ENCODE results near the gene PTPRB.

Gene PTPRB

DNA sequence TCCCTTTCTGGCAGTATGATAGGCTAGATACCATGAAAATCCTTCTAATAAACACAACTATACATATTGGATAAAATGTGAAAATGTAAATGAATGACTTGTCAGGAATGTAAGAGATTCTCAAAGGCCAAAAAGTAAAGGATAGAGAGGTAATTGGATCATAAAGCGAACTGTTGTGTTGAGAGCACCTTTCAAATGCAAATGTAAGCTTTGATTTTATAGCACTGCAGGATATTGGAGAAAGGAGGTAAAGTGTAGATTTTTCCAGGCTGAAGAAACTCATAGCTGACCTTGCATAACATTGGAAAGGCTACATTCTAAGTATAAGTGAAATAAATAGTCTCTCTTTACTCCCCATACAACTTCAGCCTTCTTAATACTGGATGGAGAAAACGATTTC lies 54.0 kb downstream of the PTPRB start:
- ChIA-PET POLR2A (no interaction called here), CTCF (interaction anchor here (0.6 kb wide), 1 partner anchor 685 kb away, joined by 3 read pairs; no protein-coding TSS in a partner anchor)
- TF ChIP-seq, protein P1, sequence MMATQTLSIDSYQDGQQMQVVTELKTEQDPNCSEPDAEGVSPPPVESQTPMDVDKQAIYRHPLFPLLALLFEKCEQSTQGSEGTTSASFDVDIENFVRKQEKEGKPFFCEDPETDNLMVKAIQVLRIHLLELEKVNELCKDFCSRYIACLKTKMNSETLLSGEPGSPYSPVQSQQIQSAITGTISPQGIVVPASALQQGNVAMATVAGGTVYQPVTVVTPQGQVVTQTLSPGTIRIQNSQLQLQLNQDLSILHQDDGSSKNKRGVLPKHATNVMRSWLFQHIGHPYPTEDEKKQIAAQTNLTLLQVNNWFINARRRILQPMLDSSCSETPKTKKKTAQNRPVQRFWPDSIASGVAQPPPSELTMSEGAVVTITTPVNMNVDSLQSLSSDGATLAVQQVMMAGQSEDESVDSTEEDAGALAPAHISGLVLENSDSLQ (IDR thresholded peaks at IDR 0.05) = no peak
- TF ChIP-seq ARNT (IDR thresholded peaks at IDR 0.05) = no peak
- no peak for TF ChIP-seq ELF4 (IDR thresholded peaks at IDR 0.05)
- TF ChIP-seq SUZ12 (IDR thresholded peaks at IDR 0.05) = no peak
- no peak for TF ChIP-seq FOXK2 (IDR thresholded peaks at IDR 0.05)
- no peak for TF ChIP-seq FOXA1 (IDR thresholded peaks at IDR 0.05)
- no peak for TF ChIP-seq NFRKB (IDR thresholded peaks at IDR 0.05)
- TF ChIP-seq BHLHE40 (IDR thresholded peaks at IDR 0.05; ENCODE audit: borderline replicate concordance) = no peak
- TF ChIP-seq LEF1 (IDR thresholded peaks at IDR 0.05; ENCODE audit: borderline replicate concordance) = no peak
- no peak for TF ChIP-seq CTBP1 (IDR thresholded peaks at IDR 0.05; ENCODE audit: borderline replicate concordance)
- TF ChIP-seq ZNF384 (IDR thresholded peaks at IDR 0.05) = no peak
- no peak for TF ChIP-seq HDGF (IDR thresholded peaks at IDR 0.05; ENCODE audit: borderline replicate concordance)
- no peak for TF ChIP-seq FOXM1 (IDR thresholded peaks at IDR 0.05; ENCODE audit: borderline replicate concordance)
- TF ChIP-seq TARDBP (IDR thresholded peaks at IDR 0.05) = no peak
- TF ChIP-seq L3MBTL2 (conservative IDR thresholded peaks at IDR 0.05) = no peak
- TF ChIP-seq SP1 (IDR thresholded peaks at IDR 0.05) = no peak
- DNase-seq (ENCODE audit: extremely low spot score) = no peak

DNA sequence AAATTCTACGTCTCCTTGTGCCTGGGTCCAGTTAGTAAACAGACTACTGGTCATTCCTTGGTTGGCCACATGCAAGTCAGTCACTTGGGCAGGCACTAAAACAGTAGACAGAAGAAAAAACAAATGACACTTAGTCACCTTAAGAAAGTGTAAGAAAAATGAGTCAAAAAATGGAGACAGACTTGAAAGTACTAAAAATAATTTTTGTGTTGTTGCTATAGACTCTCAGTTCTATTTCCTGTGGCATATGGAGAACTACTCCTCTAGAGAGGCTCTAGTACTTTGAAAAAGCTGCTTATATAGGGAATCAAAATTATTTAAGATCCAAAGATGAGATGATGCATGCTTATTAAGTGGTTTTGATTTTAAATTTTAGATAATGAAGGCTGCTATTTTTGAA lies 56.0 kb downstream of the PTPRB start:
- ChIA-PET POLR2A (interaction anchor here (0.6 kb wide), 1 partner anchor 193 kb away, joined by 3 read pairs; no protein-coding TSS in a partner anchor), CTCF (interaction anchor here (1.2 kb wide), 1 partner anchor 700 kb away, joined by 3 read pairs; no protein-coding TSS in a partner anchor)
- TF ChIP-seq FOXA1 (IDR thresholded peaks at IDR 0.05) (no peak), SP1 (IDR thresholded peaks at IDR 0.05) (no peak), L3MBTL2 (conservative IDR thresholded peaks at IDR 0.05) (no peak), ZNF384 (IDR thresholded peaks at IDR 0.05) (no peak), NFRKB (IDR thresholded peaks at IDR 0.05) (no peak), FOXK2 (IDR thresholded peaks at IDR 0.05) (no peak), LEF1 (IDR thresholded peaks at IDR 0.05; ENCODE audit: borderline replicate concordance) (no peak), TARDBP (IDR thresholded peaks at IDR 0.05) (no peak), FOXM1 (IDR thresholded peaks at IDR 0.05; ENCODE audit: borderline replicate concordance) (no peak), HDGF (IDR thresholded peaks at IDR 0.05; ENCODE audit: borderline replicate concordance) (no peak), CTBP1 (IDR thresholded peaks at IDR 0.05; ENCODE audit: borderline replicate concordance) (no peak), ARNT (IDR thresholded peaks at IDR 0.05) (no peak), BHLHE40 (IDR thresholded peaks at IDR 0.05; ENCODE audit: borderline replicate concordance) (no peak), ELF4 (IDR thresholded peaks at IDR 0.05) (no peak), SUZ12 (IDR thresholded peaks at IDR 0.05) (no peak)
- TF ChIP-seq, protein P1 (IDR thresholded peaks at IDR 0.05) = no peak

GRCh38 chr12:70577283-70577634 lies 60.0 kb downstream of the PTPRB start:
- TF ChIP-seq FOXK2 (IDR thresholded peaks at IDR 0.05) (no peak), ELF4 (IDR thresholded peaks at IDR 0.05) (no peak), ZNF384 (IDR thresholded peaks at IDR 0.05) (no peak), BHLHE40 (IDR thresholded peaks at IDR 0.05; ENCODE audit: borderline replicate concordance) (no peak), SP1 (IDR thresholded peaks at IDR 0.05) (no peak), FOXM1 (IDR thresholded peaks at IDR 0.05; ENCODE audit: borderline replicate concordance) (no peak), TARDBP (IDR thresholded peaks at IDR 0.05) (no peak), SUZ12 (IDR thresholded peaks at IDR 0.05) (no peak), CTBP1 (IDR thresholded peaks at IDR 0.05; ENCODE audit: borderline replicate concordance) (no peak), LEF1 (IDR thresholded peaks at IDR 0.05; ENCODE audit: borderline replicate concordance) (no peak), NFRKB (IDR thresholded peaks at IDR 0.05) (no peak), HDGF (IDR thresholded peaks at IDR 0.05; ENCODE audit: borderline replicate concordance) (no peak), ARNT (IDR thresholded peaks at IDR 0.05) (no peak), L3MBTL2 (conservative IDR thresholded peaks at IDR 0.05) (no peak), FOXA1 (IDR thresholded peaks at IDR 0.05) (no peak)
- TF ChIP-seq, protein P1 (IDR thresholded peaks at IDR 0.05) = no peak
- POLR2A ChIA-PET = no interaction called here
- CTCF ChIA-PET = interaction anchor here (0.8 to 1.8 kb wide), 5 partner anchors 143 to 697 kb away, joined by 3 to 7 read pairs (median 4); no protein-coding TSS in a partner anchor
- DNase-seq (ENCODE audit: extremely low spot score) = no peak

More for the DNA sequence above, 56.0 kb downstream of the PTPRB start:
- DNase-seq (ENCODE audit: extremely low spot score) = no peak

DNA sequence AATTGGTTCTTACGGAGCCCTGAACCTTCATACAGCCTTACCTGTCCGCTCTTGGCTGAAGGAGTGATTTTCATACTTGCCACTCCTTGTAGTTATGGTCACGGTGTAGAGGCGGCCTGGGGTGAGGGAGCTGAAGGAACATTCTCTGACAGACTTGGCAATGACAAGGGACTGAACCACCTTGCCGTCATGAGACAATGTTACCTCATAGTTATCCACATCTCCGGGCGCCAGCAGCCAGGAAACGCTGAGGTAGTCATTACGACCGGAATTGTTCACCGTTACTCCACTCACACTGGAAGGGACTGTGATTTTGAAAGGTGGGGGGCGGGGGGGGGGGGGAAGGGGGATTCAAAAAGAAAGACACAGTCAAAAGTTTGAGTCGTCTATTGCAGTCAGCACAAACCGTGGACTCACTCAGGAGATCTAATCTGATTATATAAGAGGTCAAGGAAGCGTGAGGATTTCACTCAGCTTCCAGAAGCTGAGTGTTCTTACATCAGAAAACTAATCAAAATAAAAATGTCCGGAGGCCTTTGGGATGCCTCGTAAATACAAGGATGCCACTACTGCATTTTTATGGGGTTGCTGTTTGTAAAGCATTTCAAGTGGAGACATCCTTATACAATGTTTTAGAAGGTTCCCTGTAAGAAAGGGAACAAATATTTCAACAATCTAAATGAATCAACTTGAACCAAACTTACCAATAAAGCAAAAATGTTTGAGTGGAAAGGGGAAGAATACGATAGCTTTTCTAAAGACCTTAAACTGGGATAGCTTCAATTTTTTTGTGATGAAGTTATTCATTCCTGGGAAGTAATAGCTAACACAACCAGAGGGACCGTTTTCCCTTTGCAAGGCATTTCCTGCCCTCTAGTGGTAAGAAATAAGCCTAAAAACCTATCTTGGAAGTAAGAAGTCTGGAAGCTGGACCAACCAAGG lies 60.6 kb downstream of the PTPRB start:
- TF ChIP-seq ZNF384 (IDR thresholded peaks at IDR 0.05) (no peak), NFRKB (IDR thresholded peaks at IDR 0.05) (no peak), FOXK2 (IDR thresholded peaks at IDR 0.05) (no peak), FOXM1 (IDR thresholded peaks at IDR 0.05; ENCODE audit: borderline replicate concordance) (no peak), LEF1 (IDR thresholded peaks at IDR 0.05; ENCODE audit: borderline replicate concordance) (no peak), ARNT (IDR thresholded peaks at IDR 0.05) (no peak), CTBP1 (IDR thresholded peaks at IDR 0.05; ENCODE audit: borderline replicate concordance) (no peak), ELF4 (IDR thresholded peaks at IDR 0.05) (no peak), L3MBTL2 (conservative IDR thresholded peaks at IDR 0.05) (no peak), FOXA1 (IDR thresholded peaks at IDR 0.05) (no peak), SUZ12 (IDR thresholded peaks at IDR 0.05) (no peak), HDGF (IDR thresholded peaks at IDR 0.05; ENCODE audit: borderline replicate concordance) (no peak), TARDBP (IDR thresholded peaks at IDR 0.05) (no peak), SP1 (IDR thresholded peaks at IDR 0.05) (no peak), BHLHE40 (IDR thresholded peaks at IDR 0.05; ENCODE audit: borderline replicate concordance) (no peak)
- TF ChIP-seq, protein P1 (IDR thresholded peaks at IDR 0.05) = no peak
- peak; percentile 52 for DNase-seq (ENCODE audit: extremely low spot score)
- POLR2A ChIA-PET = no interaction called here
- CTCF ChIA-PET = interaction anchor here (0.6 to 1.8 kb wide), 6 partner anchors 144 to 697 kb away, joined by 3 to 7 read pairs (median 4); no protein-coding TSS in a partner anchor

All from HEK293T (cell line).